Spleen (tissue), 11 donors: ENCODE measurements around the gene OTOP2. TPM values are rescaled to one million over a fixed set of nuclear protein-coding genes. Genes with fewer than 3 reads are reported as not detected.

ENCODE experiments used
- DNase-seq: peaks from one replicate; pipeline ENCODE4 v3.0.0-alpha.2; 2020
- H3K27ac ChIP-seq, 8 donors: fragments of 200-600 bp; sonication (generic) in 7 of 8; 1 replicate in 4 of 8; 2 replicates in 4 of 8; pipeline versions ENCODE4 v1.5.0 to v1.8.0; 2016 to 2021; ENCODE audit warnings: inconsistent platforms in 4 of 8, mild to moderate bottlenecking in 4 of 8, moderate library complexity in 1 of 8
- H3K27me3 ChIP-seq, 7 donors: fragments of 200-600 bp; sonication (generic) in 6 of 7; replicated peaks in 1 of 7; 1 replicate in 4 of 7; 2 replicates in 3 of 7; pipeline versions ENCODE4 v1.5.0 to v1.8.0; 2016 to 2021; ENCODE audit warnings: inconsistent platforms in 3 of 7, mild to moderate bottlenecking in 1 of 7
- H3K36me3 ChIP-seq, 6 donors: fragments of 200-600 bp; sonication (generic) in 5 of 6; 1 replicate in 4 of 6; 2 replicates in 2 of 6; pipeline versions ENCODE4 v1.5.0 to v1.8.0; 2016 to 2021; ENCODE audit warnings: inconsistent platforms in 2 of 6
- H3K4me1 ChIP-seq, 6 donors: fragments of 200-600 bp; sonication (generic) in 5 of 6; 1 replicate in 3 of 6; 2 replicates in 3 of 6; pipeline versions ENCODE4 v1.5.0 to v1.8.0; 2016 to 2021; ENCODE audit warnings: inconsistent platforms in 3 of 6
- H3K4me3 ChIP-seq, 8 donors: fragments of 200-600 bp; sonication (generic) in 7 of 8; 1 replicate in 4 of 8; 2 replicates in 4 of 8; pipeline versions ENCODE4 v1.5.0 to v1.8.0; 2016 to 2021; ENCODE audit warnings: inconsistent platforms in 4 of 8, mild to moderate bottlenecking in 4 of 8, moderate library complexity in 2 of 8
- H3K9me3 ChIP-seq, 8 donors: fragments of 200-600 bp; sonication (generic) in 7 of 8; 1 replicate in 4 of 8; 2 replicates in 4 of 8; pipeline versions ENCODE4 v1.5.0 to v1.8.0; 2016 to 2021; ENCODE audit warnings: inconsistent platforms in 4 of 8
- CTCF ChIP-seq, 11 experiments: fragments of 200-600 bp in 7 of 11; fragments of 450-650 bp in 4 of 11; sonication (generic) in 4 of 11; IDR thresholded peaks in 8 of 11; conservative IDR thresholded peaks in 3 of 11; 1 replicate in 7 of 11; 2 replicates in 4 of 11; pipeline versions ENCODE4 v1.4.0 to v1.8.0; 2016 to 2021; ENCODE audit warnings: antibody characterized with exemption in 11 of 11, inconsistent platforms in 4 of 11, mild to moderate bottlenecking in 1 of 11
- POLR2A ChIP-seq, 3 donors: fragments of 450-650 bp; IDR thresholded peaks; one replicate each; pipeline ENCODE4 v1.5.1; 2017; ENCODE audit warnings: antibody characterized with exemption in 3 of 3, mild to moderate bottlenecking in 1 of 3
- POLR2AphosphoS5 ChIP-seq, 3 donors: sonication (generic); formaldehyde crosslinking; IDR thresholded peaks; one replicate each; pipeline ENCODE4 v1.5.1; 2017; ENCODE audit warnings: antibody characterized with exemption in 3 of 3
- WGBS, 5 donors: extraction: QIAGEN DNeasy Blood & Tissue Kit in 3 of 5; methylation state at CpG; one replicate each; pipeline versions ENCODE4 v1.1.5 to v1.1.7; 2013 to 2018; 5-methylcytosine and 5-hydroxymethylcytosine counted together
- intact Hi-C: fragments of 100-400 bp; cut with DNase I; formaldehyde crosslinking; loops from one replicate; pipeline ENCODE4 v1.15.0; 2023; ENCODE audit warnings: low total_unique reads
- polyA plus RNA-seq, 3 donors: library from polyadenylated mRNA; stranded (reverse); fragments of 200-250 nt; gene quantifications; one replicate each; pipeline ENCODE4 v1.2.1, GENCODE V29; 2013
- total RNA-seq, 7 donors: library from RNA; depleted of rRNA in 3 of 7; stranded (reverse); fragments of >200 nt in 3 of 7; fragmentation: NEBNext Ultra II Directional in 4 of 7; extraction: Animal tissue kit (Norgen Biotek cat#: 25700) in 4 of 7; gene quantifications; one replicate each; pipeline versions ENCODE4 v1.1.0 to v1.2.1, GENCODE V29; 2016 to 2021
- donor health status: healthy with polysubstance abuse.
- donor health status: DM: no; HTN: no; CAD: no; lungs with moderate emphysema.
- donor health status: DM: no; HTN: no; CAD: no.
- donor health status: Bipolar disorder and iron deficiency.
- donor health status: healthy.
- donor health status: DM: no; HTN: no; CAD: no.
- donor health status: DM: yes; HTN: yes; CAD: no.

Gene OTOP2
- total and polyA plus RNA-seq, 10 donors: not detected

- TF ChIP-seq CTCF (IDR thresholded peaks at IDR 0.05 in 8 of 11, conservative IDR thresholded peaks at IDR 0.05 in 3 of 11): peak; percentile 79 to 97 (median 94)
- peak in 2 of 3 donors; percentile 17 to 42 for TF ChIP-seq POLR2AphosphoS5 (IDR thresholded peaks at IDR 0.05)
- no peak for TF ChIP-seq POLR2A (IDR thresholded peaks at IDR 0.05)
- Histone ChIP-seq H3K27me3 (peaks cover 0 to 21% (median 0%) of the 10 kb centered on the region in 7 donors), H3K9me3 (peaks cover 0 to 4% (median 0%) of the 10 kb centered on the region in 8 donors), H3K4me1 (peaks cover 0 to 25% (median 13%) of the 10 kb centered on the region in 6 donors), H3K36me3 (peaks cover 0 to 29% (median 0%) of the 10 kb centered on the region in 6 donors), H3K27ac (no peak overlapping the region), H3K4me3 (no peak overlapping the region)
- intact Hi-C loops: no loop called here
- DNase-seq: peak; percentile 93
- WGBS, 5 donors: 42 to 53% (median 46%) methylated on average over 22 to 33 of the region's 33 CpGs
Measured at GRCh38 chr17:74957935-74958740, 34.1 kb downstream of the OTOP2 start.

- peaks cover 0 to 4% (median 0%) of the 10 kb centered on the region in 8 donors for H3K9me3 ChIP-seq
- TF ChIP-seq POLR2AphosphoS5 (IDR thresholded peaks at IDR 0.05) (peak in 1 of 3 donors; percentile 25), CTCF (IDR thresholded peaks at IDR 0.05 in 8 of 11, conservative IDR thresholded peaks at IDR 0.05 in 3 of 11) (no peak), POLR2A (IDR thresholded peaks at IDR 0.05) (no peak)
- intact Hi-C loops: loop anchor here (10.0 kb wide), 1 partner anchor 245 kb away; the partner anchor contains the start of gene NUP85
- peaks cover 0 to 16% (median 0%) of the 10 kb centered on the region in 6 donors for H3K36me3 ChIP-seq
- H3K27ac ChIP-seq: no peak overlapping the region
- 64 to 85% (median 79%) methylated on average over 10 to 14 of the region's 14 CpGs for WGBS, 5 donors
- no peak for DNase-seq
- peaks cover 0 to 25% (median 13%) of the 10 kb centered on the region in 6 donors for H3K4me1 ChIP-seq
- H3K4me3 ChIP-seq: no peak overlapping the region
- H3K27me3 ChIP-seq: peaks cover 0 to 21% (median 0%) of the 10 kb centered on the region in 7 donors
Measured at GRCh38 chr17:74959826-74960515, 35.9 kb downstream of the OTOP2 start.

DNA sequence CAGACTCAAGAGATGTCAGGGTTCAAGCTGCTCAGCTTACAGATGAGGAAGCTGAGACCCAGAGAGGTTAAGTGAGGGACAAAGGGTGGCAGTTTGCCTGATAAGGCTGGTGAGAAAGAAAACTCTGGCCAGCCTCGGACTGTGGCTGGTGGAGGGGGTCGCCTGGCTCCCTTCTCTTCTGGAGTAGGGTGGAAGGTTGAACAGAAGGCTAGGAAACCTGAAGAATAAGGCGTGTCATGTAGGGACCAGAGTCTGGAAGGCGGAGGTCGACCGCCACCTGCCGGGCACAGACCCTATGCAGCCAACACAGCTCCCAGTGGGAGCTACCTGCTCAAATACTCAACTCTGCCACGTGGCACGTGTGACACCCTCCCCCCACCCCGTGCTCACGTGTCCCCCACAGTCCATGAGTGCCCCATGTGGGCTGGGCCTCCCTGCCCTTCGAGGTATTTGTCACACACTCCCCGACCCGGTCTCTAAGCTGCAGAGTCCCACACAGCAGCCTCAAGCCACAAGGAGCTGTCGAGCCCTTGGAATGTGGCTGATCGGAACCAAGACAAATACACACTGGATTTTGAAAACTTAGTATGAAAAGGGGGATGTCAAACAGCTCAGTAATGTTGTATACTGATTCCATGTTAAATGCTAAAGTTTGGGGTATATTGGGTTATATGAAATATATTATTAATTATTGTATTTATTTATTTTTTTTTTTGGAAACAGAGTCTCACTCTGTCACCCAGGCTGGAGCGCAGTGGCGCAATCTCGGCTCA, 36.7 kb downstream of the OTOP2 start:
- intact Hi-C loops: loop anchor here (10.0 kb wide), 1 partner anchor 244 kb away; the partner anchor contains the start of gene NUP85
- no peak for DNase-seq

More for the DNA sequence above, 36.7 kb downstream of the OTOP2 start:
- Histone ChIP-seq H3K4me3 (no peak overlapping the region), H3K27ac (no peak overlapping the region), H3K4me1 (peaks cover 0 to 25% (median 13%) of the 10 kb centered on the region in 6 donors), H3K27me3 (peaks cover 0 to 21% (median 0%) of the 10 kb centered on the region in 7 donors), H3K9me3 (peaks cover 0 to 4% (median 0%) of the 10 kb centered on the region in 8 donors), H3K36me3 (peaks cover 0 to 9% (median 0%) of the 10 kb centered on the region in 6 donors)
- peak in 8 of 11 experiments; percentile 4 to 63 (median 28) for TF ChIP-seq CTCF (IDR thresholded peaks at IDR 0.05 in 8 of 11, conservative IDR thresholded peaks at IDR 0.05 in 3 of 11)
- no peak for TF ChIP-seq POLR2A (IDR thresholded peaks at IDR 0.05)
- TF ChIP-seq POLR2AphosphoS5 (IDR thresholded peaks at IDR 0.05): no peak
- WGBS, 5 donors: 35 to 59% (median 47%) methylated on average over 18 to 19 of the region's 19 CpGs
